ENCODE data around the gene RPE. TPM values are rescaled to one million over a fixed set of nuclear protein-coding genes. Genes with fewer than 3 reads are reported as not detected.

The RPE gene
- total RNA-seq, 1 experiment from 2014 or later: 67.6 TPM

GRCh38 chr2:210050885-210051284, 48.4 kb downstream of the RPE start:
- Histone ChIP-seq H3K79me2 (ENCODE audit: insufficient read depth, low read length) (no peaks in the 10 kb centered on the region), H3K9me2 (ENCODE audit: insufficient read depth) (no peaks in the 10 kb centered on the region), H3K9ac (ENCODE audit: low read length) (no peak overlapping the region), H3K4me3 (replicated peaks in 1 of 2; ENCODE audit: low read depth in 1 of 2, low read length in 2 of 2) (no peak overlapping the region), H3K4me1 (ENCODE audit: control insufficient read depth in 1 of 2, insufficient read depth in 2 of 2, low read length in 2 of 2) (no peaks in the 10 kb centered on the region), H3K27me3 (ENCODE audit: insufficient read depth, low read length) (no peaks in the 10 kb centered on the region), H3K36me3 (ENCODE audit: control insufficient read depth in 1 of 2, insufficient read depth in 2 of 2, low read length in 2 of 2) (no peaks in the 10 kb centered on the region), H3K9me3 (ENCODE audit: control insufficient read depth in 1 of 2, insufficient read depth in 1 of 2, low read depth in 1 of 2, low read length in 2 of 2) (peaks cover 0 to 5% of the 10 kb centered on the region in 2 experiments; a peak in 2 of 4 replicates), H3K27ac (ENCODE audit: low read depth, low read length) (no peak overlapping the region), H3K4me2 (ENCODE audit: low read length) (no peak overlapping the region), H2AFZ (ENCODE audit: low read depth, low read length, poor library complexity, severe bottlenecking) (no peak overlapping the region), H4K20me1 (ENCODE audit: insufficient read depth) (no peaks in the 10 kb centered on the region)
- no peak for ATAC-seq
- TF ChIP-seq SIN3A (IDR thresholded peaks at IDR 0.05; ENCODE audit: low read depth) (no peak), CEBPB (IDR thresholded peaks at IDR 0.05; ENCODE audit: low read depth) (no peak), EZH2 (IDR thresholded peaks at IDR 0.05) (no peak), ZBTB33 (IDR thresholded peaks at IDR 0.05; ENCODE audit: extremely low read depth, insufficient replicate concordance, low read length) (no peak), RAD21 (IDR thresholded peaks at IDR 0.05; ENCODE audit: low read depth) (no peak), EZH2phosphoT487 (IDR thresholded peaks at IDR 0.05; ENCODE audit: borderline replicate concordance) (no peak), SP1 (IDR thresholded peaks at IDR 0.05; ENCODE audit: low read depth) (no peak), TCF7L2 (IDR thresholded peaks at IDR 0.05; ENCODE audit: borderline replicate concordance, extremely low read depth, insufficient read depth, insufficient read length) (no peak), JUND (IDR thresholded peaks at IDR 0.05) (no peak), EGR1 (IDR thresholded peaks at IDR 0.05; ENCODE audit: low read depth) (no peak), SRF (IDR thresholded peaks at IDR 0.05; ENCODE audit: low read depth) (no peak), CBX3 (IDR thresholded peaks at IDR 0.05; ENCODE audit: low read depth) (no peak), ZNF274 (IDR thresholded peaks at IDR 0.05; ENCODE audit: low read depth, low read length) (no peak), ZFX (IDR thresholded peaks at IDR 0.05) (no peak), REST (IDR thresholded peaks at IDR 0.05; ENCODE audit: low read depth) (no peak), FOSL1 (IDR thresholded peaks at IDR 0.05; ENCODE audit: low read depth) (no peak)
- TF ChIP-seq, protein P1, sequence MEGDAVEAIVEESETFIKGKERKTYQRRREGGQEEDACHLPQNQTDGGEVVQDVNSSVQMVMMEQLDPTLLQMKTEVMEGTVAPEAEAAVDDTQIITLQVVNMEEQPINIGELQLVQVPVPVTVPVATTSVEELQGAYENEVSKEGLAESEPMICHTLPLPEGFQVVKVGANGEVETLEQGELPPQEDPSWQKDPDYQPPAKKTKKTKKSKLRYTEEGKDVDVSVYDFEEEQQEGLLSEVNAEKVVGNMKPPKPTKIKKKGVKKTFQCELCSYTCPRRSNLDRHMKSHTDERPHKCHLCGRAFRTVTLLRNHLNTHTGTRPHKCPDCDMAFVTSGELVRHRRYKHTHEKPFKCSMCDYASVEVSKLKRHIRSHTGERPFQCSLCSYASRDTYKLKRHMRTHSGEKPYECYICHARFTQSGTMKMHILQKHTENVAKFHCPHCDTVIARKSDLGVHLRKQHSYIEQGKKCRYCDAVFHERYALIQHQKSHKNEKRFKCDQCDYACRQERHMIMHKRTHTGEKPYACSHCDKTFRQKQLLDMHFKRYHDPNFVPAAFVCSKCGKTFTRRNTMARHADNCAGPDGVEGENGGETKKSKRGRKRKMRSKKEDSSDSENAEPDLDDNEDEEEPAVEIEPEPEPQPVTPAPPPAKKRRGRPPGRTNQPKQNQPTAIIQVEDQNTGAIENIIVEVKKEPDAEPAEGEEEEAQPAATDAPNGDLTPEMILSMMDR (IDR thresholded peaks at IDR 0.05 in 2 of 3, conservative IDR thresholded peaks at IDR 0.05 in 1 of 3; ENCODE audit: borderline replicate concordance in 1 of 3, insufficient read depth in 1 of 3, low read depth in 2 of 3, low read length in 2 of 3): no peak
- TF ChIP-seq, protein P2, sequence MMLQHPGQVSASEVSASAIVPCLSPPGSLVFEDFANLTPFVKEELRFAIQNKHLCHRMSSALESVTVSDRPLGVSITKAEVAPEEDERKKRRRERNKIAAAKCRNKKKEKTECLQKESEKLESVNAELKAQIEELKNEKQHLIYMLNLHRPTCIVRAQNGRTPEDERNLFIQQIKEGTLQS (IDR thresholded peaks at IDR 0.05): no peak
- DNase-seq (ENCODE audit: low read depth, low spot score): no peak
- ChIA-PET CTCF (no interaction called here), POLR2A (no interaction called here), RAD21 (ENCODE audit: low non-redundant PET in 1 of 2, low total read pairs in 2 of 2, uncharacterized antibody in 2 of 2, unreplicated experiment in 2 of 2) (no interaction called here)
- intact Hi-C loops (cut with micrococcal nuclease): no loop called here
- BruUV-seq (replicated peaks): no TSS peak

Measured in HCT116 (cell line).